CD4-positive, alpha-beta memory T cell (primary cell): ENCODE results near the gene INSIG1. TPM values are rescaled to one million over a fixed set of nuclear protein-coding genes. Genes with fewer than 3 reads are reported as not detected.

Source experiments
- CTCF ChIA-PET: fragments of 350-600 bp; sonication (Branson Sonifier 250); formaldehyde crosslinking; loops from one replicate; lab custom pipeline; 2021; ENCODE audit warnings: inconsistent platforms; ENCODE audit not compliant: partially characterized antibody; lab: Charles Lee
- POLR2A ChIA-PET: fragments of 350-600 bp; sonication (Branson Sonifier 250); formaldehyde crosslinking; loops from one replicate; lab custom pipeline; 2021; ENCODE audit not compliant: partially characterized antibody; lab: Charles Lee
- DNase-seq, 5 donors: peaks; one replicate each; pipeline versions ENCODE4 v3.0.0 to v3.0.0-alpha.2; 2020 to 2022; ENCODE audit warnings: mixed read lengths in 1 of 5
- H3K27ac ChIP-seq: one replicate; pipeline ENCODE4 v1.7.0; 2013; ENCODE audit warnings: low read depth, low read length
- H3K27me3 ChIP-seq: 2 replicates; pipeline ENCODE4 v1.7.0; 2013; ENCODE audit warnings: mild to moderate bottlenecking, low read length, moderate library complexity; ENCODE audit not compliant: insufficient read depth
- H3K36me3 ChIP-seq: 2 replicates; pipeline ENCODE4 v1.7.0; 2013; ENCODE audit warnings: mild to moderate bottlenecking, low read length, moderate library complexity; ENCODE audit not compliant: insufficient read depth
- H3K4me1 ChIP-seq: 2 replicates; pipeline ENCODE4 v1.7.0; 2013; ENCODE audit warnings: mild to moderate bottlenecking, low read length, moderate library complexity; ENCODE audit not compliant: insufficient read depth
- H3K4me3 ChIP-seq, 2 donors: one replicate each; pipeline ENCODE4 v1.7.0; 2013; ENCODE audit warnings: low read length in 2 of 2, mild to moderate bottlenecking in 1 of 2
- H3K9me3 ChIP-seq, 2 donors: one replicate each; pipeline ENCODE4 v1.7.0; 2013; ENCODE audit warnings: low read length in 2 of 2, control low read depth in 1 of 2; ENCODE audit not compliant: control insufficient read depth in 1 of 2
- H3K27ac Mint-ChIP-seq, 7 donors: one replicate each; pipeline ENCODE4 v1.8.0; 2020 to 2021; ENCODE audit warnings: mixed read lengths in 7 of 7, mild to moderate bottlenecking in 6 of 7, inconsistent platforms in 3 of 7, moderate library complexity in 3 of 7
- H3K27me3 Mint-ChIP-seq, 2 donors: one replicate each; pipeline ENCODE4 v1.8.0; 2020 to 2021; ENCODE audit warnings: mixed read lengths in 2 of 2
- H3K36me3 Mint-ChIP-seq, 2 donors: one replicate each; pipeline ENCODE4 v1.8.0; 2020 to 2021; ENCODE audit warnings: mixed read lengths in 2 of 2, inconsistent platforms in 1 of 2, mild to moderate bottlenecking in 1 of 2
- H3K4me1 Mint-ChIP-seq, 4 donors: one replicate each; pipeline ENCODE4 v1.8.0; 2020 to 2021; ENCODE audit warnings: mixed read lengths in 4 of 4, mild to moderate bottlenecking in 1 of 4
- H3K4me3 Mint-ChIP-seq, 8 donors: one replicate each; pipeline ENCODE4 v1.8.0; 2020 to 2021; ENCODE audit warnings: mixed read lengths in 8 of 8, mild to moderate bottlenecking in 7 of 8, moderate library complexity in 6 of 8, inconsistent platforms in 3 of 8
- H3K9me3 Mint-ChIP-seq, 8 donors: one replicate each; pipeline ENCODE4 v1.8.0; 2020 to 2021; ENCODE audit warnings: mixed read lengths in 8 of 8, mild to moderate bottlenecking in 5 of 8, inconsistent platforms in 3 of 8, moderate library complexity in 1 of 8
- intact Hi-C: fragments of 100-400 bp; cut with micrococcal nuclease; formaldehyde crosslinking; loops from one replicate; pipeline ENCODE4 v1.15.1; 2023
- polyA plus RNA-seq, 2 donors: library from polyadenylated mRNA; unstranded; fragments of 300-500 nt; fragmentation: Illumina TruSeq; gene quantifications; one replicate each; pipeline ENCODE4 v1.2.3, GENCODE V29; 2021
- total RNA-seq, 2 experiments: library from RNA; stranded (reverse); gene quantifications; one replicate each; pipeline ENCODE4 v1.2.3, GENCODE V29; 2021

INSIG1 gene
- total and polyA plus RNA-seq, 4 experiments from 2014 or later = 28.1 to 43.0 (median 41.7) TPM

- POLR2A ChIA-PET = interaction anchor here (3.3 kb wide), 1 partner anchor 44 kb away, joined by 41 read pairs; the partner anchor contains the start of gene INSIG1
- H3K4me3 Mint-ChIP-seq = peak overlapping the region in 1 of 8 donors; percentile 12
- no peak overlapping the region for H3K27ac Mint-ChIP-seq
- Histone ChIP-seq H3K27ac (no peak overlapping the region), H3K36me3 (no peaks in the 10 kb centered on the region), H3K4me1 (peaks cover 20% of the 10 kb centered on the region), H3K27me3 (peaks cover 4% of the 10 kb centered on the region), H3K4me3 (no peak overlapping the region), H3K9me3 (no peaks in the 10 kb centered on the region)
- H3K36me3 Mint-ChIP-seq = no peaks in the 10 kb centered on the region
- no peak for DNase-seq
- H3K27me3 Mint-ChIP-seq = peaks cover 0 to 5% of the 10 kb centered on the region in 2 donors
- CTCF ChIA-PET = interaction anchor here (4.4 to 5.8 kb wide), 2 partner anchors 150 to 415 kb away, joined by 86 to 116 read pairs; no protein-coding TSS in a partner anchor
- no peaks in the 10 kb centered on the region for H3K9me3 Mint-ChIP-seq
- H3K4me1 Mint-ChIP-seq = peaks cover 9 to 18% (median 12%) of the 10 kb centered on the region in 4 donors
- intact Hi-C loops = loop anchor here (10.0 kb wide), 1 partner anchor 338 kb away; the partner anchor contains the start of gene PAXIP1
These were observed 44.6 kb downstream of the INSIG1 start for GRCh38 chr7:155342313-155342712.

GRCh38 chr7:155343150-155343549 lies 45.5 kb downstream of the INSIG1 start:
- Mint-ChIP-seq H3K27me3 (peaks cover 0 to 5% of the 10 kb centered on the region in 2 donors), H3K27ac (no peak overlapping the region)

GRCh38 chr7:155343661-155344121 lies 46.0 kb downstream of the INSIG1 start:
- H3K9me3 Mint-ChIP-seq = no peaks in the 10 kb centered on the region
- H3K4me1 ChIP-seq = peaks cover 20% of the 10 kb centered on the region
- H3K4me3 Mint-ChIP-seq = peak overlapping the region in 3 of 8 donors; percentile 4 to 45 (median 42)
- intact Hi-C loops = loop anchor here (10.0 kb wide), 1 partner anchor 339 kb away; the partner anchor contains the start of gene PAXIP1
- peaks cover 9 to 12% (median 11%) of the 10 kb centered on the region in 4 donors for H3K4me1 Mint-ChIP-seq
- peak overlapping the region in 1 of 7 donors; percentile 17 for H3K27ac Mint-ChIP-seq
- no peak overlapping the region for H3K27ac ChIP-seq
- H3K36me3 Mint-ChIP-seq = no peaks in the 10 kb centered on the region
- CTCF ChIA-PET = interaction anchor here (1.4 to 5.8 kb wide), 8 partner anchors 12 to 429 kb away, joined by 4 to 116 read pairs (median 14); partner anchors contain the start of gene INSIG1
- POLR2A ChIA-PET = interaction anchor here (1.1 to 3.3 kb wide), 3 partner anchors 46 to 416 kb away, joined by 3 to 41 read pairs (median 11); partner anchors contain the start of gene INSIG1
- peaks cover 0 to 5% of the 10 kb centered on the region in 2 donors for H3K27me3 Mint-ChIP-seq
- H3K36me3 ChIP-seq = no peaks in the 10 kb centered on the region
- DNase-seq = no peak
- H3K27me3 ChIP-seq = peaks cover 4% of the 10 kb centered on the region
- H3K4me3 ChIP-seq = no peak overlapping the region
- H3K9me3 ChIP-seq = no peaks in the 10 kb centered on the region

More at GRCh38 chr7:155343150-155343549, 45.5 kb downstream of the INSIG1 start:
- no peak for DNase-seq
- Mint-ChIP-seq H3K9me3 (no peaks in the 10 kb centered on the region), H3K4me3 (peak overlapping the region in 1 of 8 donors; percentile 9), H3K4me1 (peaks cover 9 to 18% (median 11%) of the 10 kb centered on the region in 4 donors), H3K36me3 (no peaks in the 10 kb centered on the region)
- POLR2A ChIA-PET = interaction anchor here (3.3 kb wide), 1 partner anchor 45 kb away, joined by 41 read pairs; the partner anchor contains the start of gene INSIG1
- Histone ChIP-seq H3K9me3 (no peaks in the 10 kb centered on the region), H3K4me3 (no peak overlapping the region), H3K27me3 (peaks cover 4% of the 10 kb centered on the region), H3K4me1 (peaks cover 20% of the 10 kb centered on the region), H3K27ac (no peak overlapping the region), H3K36me3 (no peaks in the 10 kb centered on the region)
- CTCF ChIA-PET = interaction anchor here (0.9 to 5.8 kb wide), 4 partner anchors 14 to 416 kb away, joined by 5 to 116 read pairs (median 50); no protein-coding TSS in a partner anchor
- intact Hi-C loops = loop anchor here (10.0 kb wide), 1 partner anchor 338 kb away; the partner anchor contains the start of gene PAXIP1

GRCh38 chr7:155344270-155344617 lies 46.6 kb downstream of the INSIG1 start:
- intact Hi-C loops = loop anchor here (10.0 kb wide), 1 partner anchor 339 kb away; the partner anchor contains the start of gene PAXIP1
- peaks cover 4 to 7% (median 5%) of the 10 kb centered on the region in 4 donors for H3K4me1 Mint-ChIP-seq
- POLR2A ChIA-PET = interaction anchor here (0.5 to 3.3 kb wide), 6 partner anchors 44 to 417 kb away, joined by 3 to 41 read pairs (median 6); partner anchors contain the start of gene INSIG1

GRCh38 chr7:155344618-155345433 lies 47.1 kb downstream of the INSIG1 start:
- Histone ChIP-seq H3K36me3 (no peaks in the 10 kb centered on the region), H3K4me1 (peaks cover 13% of the 10 kb centered on the region), H3K4me3 (peak overlapping the region; percentile 3 to 54), H3K9me3 (no peaks in the 10 kb centered on the region), H3K27me3 (peaks cover 4% of the 10 kb centered on the region), H3K27ac (no peak overlapping the region)
- H3K27ac Mint-ChIP-seq = peak overlapping the region in 3 of 7 donors; percentile 43 to 86 (median 79)
- peak; percentile 71 to 85 (median 79) for DNase-seq
- intact Hi-C loops = loop anchor here (1.0 to 10.0 kb wide), 8 partner anchors 48 to 432 kb away; partner anchors contain the start of genes INSIG1 and PAXIP1
- ChIA-PET CTCF (interaction anchor here (0.6 to 5.8 kb wide), 51 partner anchors 9 to 432 kb away, joined by 3 to 116 read pairs (median 5); partner anchors contain the start of gene INSIG1), POLR2A (interaction anchor here (0.5 to 3.3 kb wide), 8 partner anchors 44 to 417 kb away, joined by 3 to 41 read pairs (median 4); partner anchors contain the start of gene INSIG1)
- no peaks in the 10 kb centered on the region for H3K36me3 Mint-ChIP-seq
- H3K9me3 Mint-ChIP-seq = no peaks in the 10 kb centered on the region
- peaks cover 0 to 3% of the 10 kb centered on the region in 2 donors for H3K27me3 Mint-ChIP-seq
- H3K4me3 Mint-ChIP-seq = peak overlapping the region in 7 of 8 donors; percentile 44 to 83 (median 77)
- peaks cover 2 to 6% (median 4%) of the 10 kb centered on the region in 4 donors for H3K4me1 Mint-ChIP-seq

More at GRCh38 chr7:155344270-155344617, 46.6 kb downstream of the INSIG1 start:
- Mint-ChIP-seq H3K27ac (no peak overlapping the region), H3K36me3 (no peaks in the 10 kb centered on the region), H3K9me3 (no peaks in the 10 kb centered on the region), H3K4me3 (peak overlapping the region in 3 of 8 donors; percentile 4 to 45 (median 42)), H3K27me3 (peaks cover 0 to 3% of the 10 kb centered on the region in 2 donors)
- Histone ChIP-seq H3K9me3 (no peaks in the 10 kb centered on the region), H3K27me3 (peaks cover 4% of the 10 kb centered on the region), H3K4me3 (peak overlapping the region in 1 of 2 donors; percentile 54), H3K27ac (no peak overlapping the region), H3K4me1 (peaks cover 16% of the 10 kb centered on the region), H3K36me3 (no peaks in the 10 kb centered on the region)
- CTCF ChIA-PET = interaction anchor here (0.6 to 5.8 kb wide), 38 partner anchors 13 to 432 kb away, joined by 3 to 116 read pairs (median 5); partner anchors contain the start of gene INSIG1
- no peak for DNase-seq

- Histone ChIP-seq H3K9me3 (no peaks in the 10 kb centered on the region), H3K4me1 (peaks cover 13% of the 10 kb centered on the region), H3K27me3 (peaks cover 4% of the 10 kb centered on the region), H3K27ac (no peak overlapping the region), H3K4me3 (peak overlapping the region in 1 of 2 donors; percentile 3), H3K36me3 (no peaks in the 10 kb centered on the region)
- Mint-ChIP-seq H3K27me3 (peaks cover 0 to 3% of the 10 kb centered on the region in 2 donors), H3K4me3 (peak overlapping the region in 4 of 8 donors; percentile 8 to 83 (median 78)), H3K9me3 (no peaks in the 10 kb centered on the region), H3K36me3 (no peaks in the 10 kb centered on the region), H3K27ac (no peak overlapping the region), H3K4me1 (peaks cover 2 to 6% (median 4%) of the 10 kb centered on the region in 4 donors)
- ChIA-PET POLR2A (interaction anchor here (0.7 to 3.3 kb wide), 5 partner anchors 48 to 418 kb away, joined by 3 to 41 read pairs (median 9); partner anchors contain the start of gene INSIG1), CTCF (interaction anchor here (0.6 to 5.8 kb wide), 46 partner anchors 8 to 433 kb away, joined by 3 to 116 read pairs (median 5); partner anchors contain the start of gene INSIG1)
- intact Hi-C loops = loop anchor here (1.0 to 10.0 kb wide), 8 partner anchors 48 to 432 kb away; partner anchors contain the start of genes INSIG1 and PAXIP1
- no peak for DNase-seq
These were observed 47.8 kb downstream of the INSIG1 start for GRCh38 chr7:155345490-155345889.
